Middle frontal gyrus (tissue), 1 donor: ENCODE results near the gene ACADM.
"Not testable (repeated sequence)": the region's sequence is repeated elsewhere in the genome, so short reads cannot be mapped to it uniquely, and the experiment has no call there.

Experiments
- DNase-seq: peaks from one replicate; pipeline ENCODE4 v3.0.0-alpha.2; 2015; ENCODE audit warnings: low spot score; ENCODE audit errors: extremely low spot score

The ACADM gene

DNA sequence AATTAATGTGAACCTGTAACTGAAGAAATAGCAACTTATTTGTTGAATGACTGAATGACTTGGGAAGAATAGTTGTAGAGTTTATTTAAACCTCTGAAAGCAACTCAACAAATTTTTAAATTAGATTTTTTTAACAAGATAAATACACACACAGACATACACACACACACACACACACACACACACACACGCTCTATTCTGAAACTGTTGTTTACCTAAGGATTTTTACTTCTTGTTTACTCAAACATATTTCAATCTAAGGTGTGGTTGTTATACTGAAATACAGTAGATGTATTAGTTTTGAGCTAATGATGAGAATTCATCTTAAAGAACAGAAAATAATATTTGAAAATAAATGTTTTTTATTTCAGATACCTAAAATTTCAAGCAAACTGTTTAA lies 11.5 kb downstream of the ACADM start:
- DNase-seq, result no peak

GRCh38 chr1:75742047-75742625 lies 17.6 kb downstream of the ACADM start:
- no peak for DNase-seq

DNA sequence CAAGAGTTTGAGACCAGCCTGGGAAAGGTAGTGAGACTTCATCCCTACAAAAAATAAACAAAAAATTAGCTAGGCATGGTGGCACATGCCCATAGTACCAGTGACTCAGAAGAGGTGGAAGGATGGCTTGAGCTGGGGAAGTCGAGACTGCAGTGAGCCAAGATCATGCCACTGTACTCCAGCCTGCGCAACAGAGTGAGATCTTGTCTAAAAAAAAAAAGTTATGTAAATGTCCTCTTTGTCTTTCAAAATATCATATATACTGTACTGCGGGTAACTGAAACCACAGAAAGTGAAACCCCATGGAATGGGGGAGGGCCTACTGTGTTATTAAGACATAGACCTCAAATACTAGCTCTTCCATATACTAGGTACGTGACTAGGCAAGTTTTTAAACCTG lies 20.8 kb downstream of the ACADM start:
- no peak for DNase-seq

- DNase-seq, result not testable (repeated sequence)
Measured at GRCh38 chr1:75757210-75757609, 32.7 kb downstream of the ACADM start.

GRCh38 chr1:75758543-75758942 lies 34.0 kb downstream of the ACADM start:
- DNase-seq, result not testable (repeated sequence)

DNA sequence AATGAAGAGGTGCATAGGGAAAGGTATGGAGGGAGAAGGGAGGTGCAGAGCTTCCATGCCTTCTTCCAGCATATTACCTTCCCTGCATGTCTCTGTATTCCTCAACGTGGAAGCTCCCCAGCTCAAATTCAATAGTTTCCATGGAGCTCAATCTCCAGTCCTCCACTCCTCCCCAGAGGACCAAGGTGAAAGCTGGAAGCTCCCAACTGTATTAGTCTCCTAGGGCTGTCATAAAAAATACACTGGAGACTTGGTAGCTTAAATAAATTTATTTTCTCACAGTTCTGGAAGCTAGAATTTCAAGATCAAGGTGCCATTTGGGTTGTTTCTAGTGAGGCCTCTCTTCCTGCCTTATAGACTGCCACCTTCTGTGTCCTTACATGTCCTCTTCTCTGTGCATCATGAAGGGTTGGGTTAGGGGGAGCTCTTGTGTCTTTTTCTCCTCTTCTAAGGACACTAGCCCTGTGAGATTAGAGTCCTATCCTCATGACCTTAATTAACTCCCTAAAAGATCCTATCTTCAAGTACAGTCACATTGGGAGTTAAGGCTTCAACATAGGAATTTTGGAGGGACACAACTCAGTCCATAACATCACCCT lies 39.6 kb downstream of the ACADM start:
- DNase-seq, result no peak

DNA sequence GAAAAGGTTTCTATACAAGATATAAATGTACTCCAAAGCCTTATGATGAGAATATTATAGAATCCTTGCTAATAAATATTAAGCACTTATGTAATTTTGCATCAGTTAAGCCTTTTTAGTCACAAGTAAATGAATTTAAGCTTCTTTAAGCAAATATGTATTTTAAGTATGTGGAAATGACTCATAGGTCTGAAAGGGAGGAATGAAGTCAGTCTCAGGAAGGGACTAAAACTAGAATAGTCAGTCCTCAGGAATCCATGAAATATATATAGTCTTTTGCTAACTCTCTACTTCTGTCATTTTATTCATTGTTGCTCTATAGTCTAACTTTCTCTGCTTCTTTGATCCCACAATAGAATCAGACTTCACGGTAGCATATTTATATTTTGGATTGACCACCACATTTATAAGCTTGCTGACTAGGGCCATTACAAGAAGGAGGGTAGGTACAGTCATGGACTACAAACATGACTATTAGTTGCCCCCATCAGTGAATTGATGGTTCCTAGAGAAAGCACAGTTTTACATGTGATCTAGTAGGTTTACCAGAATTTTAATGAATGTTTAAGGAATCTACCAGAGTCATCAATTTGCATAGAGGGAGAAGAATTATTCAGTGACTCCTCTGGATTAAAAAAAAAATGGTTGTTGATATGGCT lies 41.3 kb downstream of the ACADM start:
- DNase-seq, result no peak

- no peak for DNase-seq
Measured at GRCh38 chr1:75768016-75768415, 43.5 kb downstream of the ACADM start.

DNA sequence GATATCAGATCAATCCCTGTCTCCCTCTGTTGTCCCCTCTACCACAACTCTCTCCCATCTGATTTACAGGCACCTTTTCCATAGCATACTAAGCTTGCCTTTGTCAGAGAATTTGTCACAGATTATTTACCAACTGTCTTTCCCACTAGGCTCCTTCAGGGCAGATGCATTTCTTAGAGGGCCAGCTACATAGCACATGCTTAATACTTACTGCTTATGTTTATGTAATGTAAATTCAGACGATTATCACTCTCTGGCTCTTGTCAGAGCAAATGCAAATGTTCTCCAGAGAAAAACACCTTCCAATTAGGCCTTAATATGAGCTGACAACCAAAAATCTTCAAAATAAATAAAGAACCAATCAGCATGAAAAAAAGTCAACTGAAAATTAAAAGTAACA lies 46.3 kb downstream of the ACADM start:
- DNase-seq, result no peak

DNA sequence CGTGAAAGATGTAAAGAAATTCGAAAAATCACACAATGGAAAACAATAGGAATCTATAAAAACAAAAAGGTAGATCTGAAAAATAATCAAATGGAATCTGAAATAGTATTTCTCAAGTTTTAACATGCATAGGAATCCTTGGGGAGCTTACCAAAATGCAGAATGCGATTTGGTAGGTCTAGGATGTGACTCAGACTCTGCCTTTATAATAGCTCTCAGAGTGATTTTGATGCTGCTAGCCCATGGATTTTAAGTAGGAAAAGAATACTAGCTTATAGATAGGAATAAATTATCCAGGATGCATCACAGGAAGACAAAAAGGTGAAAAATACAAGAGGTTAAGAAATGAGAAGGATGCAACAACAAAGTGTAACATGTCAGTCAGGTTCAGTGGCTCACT lies 47.5 kb downstream of the ACADM start:
- DNase-seq, result no peak

DNA sequence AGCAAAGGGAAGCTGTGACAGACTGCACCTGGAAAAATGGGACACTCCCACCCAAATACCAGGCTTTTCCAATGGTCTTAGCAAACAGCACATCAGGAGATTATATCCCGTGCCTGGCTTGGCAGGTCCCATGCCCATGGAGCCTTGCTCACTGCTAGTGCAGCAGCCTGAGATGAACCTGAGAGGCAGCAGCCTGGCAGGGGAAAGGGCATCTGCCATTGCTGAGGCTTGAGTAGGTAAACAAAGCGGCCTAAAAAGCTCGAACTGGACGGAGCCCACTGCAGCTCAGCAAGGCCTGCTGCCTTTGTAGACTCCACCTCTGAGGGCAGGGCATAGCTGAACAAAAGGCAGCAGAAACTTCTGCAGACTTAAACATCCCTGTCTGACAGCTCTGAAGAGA lies 53.3 kb downstream of the ACADM start:
- DNase-seq, result not testable (repeated sequence)

GRCh38 chr1:75778694-75779093 lies 54.2 kb downstream of the ACADM start:
- DNase-seq, result not testable (repeated sequence)

DNA sequence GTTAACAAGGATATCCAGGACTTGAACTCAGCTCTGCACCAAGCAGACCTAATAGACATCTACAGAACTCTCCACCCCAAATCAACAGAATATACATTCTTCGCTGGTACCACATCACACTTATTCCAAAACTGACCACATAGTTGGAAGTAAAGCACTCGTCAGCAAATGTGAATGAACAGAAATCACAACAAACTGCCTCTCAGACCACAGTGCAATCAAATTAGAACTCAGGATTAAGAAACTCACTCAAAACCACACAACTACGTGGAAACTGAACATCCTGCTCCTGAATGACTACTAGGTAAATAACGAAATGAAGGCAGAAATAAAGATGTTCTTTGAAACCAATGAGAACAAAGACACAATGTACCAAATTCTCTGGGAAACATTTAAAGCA lies 55.7 kb downstream of the ACADM start:
- not testable (repeated sequence) for DNase-seq

- DNase-seq, result not testable (repeated sequence)
Measured at GRCh38 chr1:75783920-75784319, 59.4 kb downstream of the ACADM start.

- DNase-seq, result no peak
Measured at GRCh38 chr1:75785320-75785982, 60.9 kb downstream of the ACADM start.

GRCh38 chr1:75785983-75786853 lies 61.7 kb downstream of the ACADM start, which contains the start of gene RABGGTB:
RABGGTB (plus strand) TSS chr1:75786256; CDS start chr1:75786272, 16 bp downstream.
- DNase-seq, result peak; percentile 91

- no peak for DNase-seq
Measured at GRCh38 chr1:75786901-75787493, 62.5 kb downstream of the ACADM start.

DNA sequence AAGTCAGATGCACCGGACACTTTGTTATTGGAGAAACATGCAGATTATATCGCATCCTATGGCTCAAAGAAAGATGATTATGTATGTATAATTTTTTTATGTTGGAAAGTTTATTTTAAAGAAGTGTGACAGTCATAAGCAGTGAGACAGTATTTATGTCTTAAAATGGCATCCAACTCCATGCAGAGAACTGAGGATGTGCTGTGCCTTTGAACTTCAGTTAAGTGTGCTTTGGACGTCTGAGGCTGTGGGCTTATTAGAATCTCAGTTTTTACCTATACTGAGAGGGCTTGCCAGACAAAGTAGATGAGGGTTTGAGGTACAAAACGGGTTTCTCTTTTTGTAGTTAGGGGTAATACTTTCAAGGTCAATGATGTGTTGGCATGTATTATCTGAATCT lies 63.0 kb downstream of the ACADM start:
- no peak for DNase-seq

DNA sequence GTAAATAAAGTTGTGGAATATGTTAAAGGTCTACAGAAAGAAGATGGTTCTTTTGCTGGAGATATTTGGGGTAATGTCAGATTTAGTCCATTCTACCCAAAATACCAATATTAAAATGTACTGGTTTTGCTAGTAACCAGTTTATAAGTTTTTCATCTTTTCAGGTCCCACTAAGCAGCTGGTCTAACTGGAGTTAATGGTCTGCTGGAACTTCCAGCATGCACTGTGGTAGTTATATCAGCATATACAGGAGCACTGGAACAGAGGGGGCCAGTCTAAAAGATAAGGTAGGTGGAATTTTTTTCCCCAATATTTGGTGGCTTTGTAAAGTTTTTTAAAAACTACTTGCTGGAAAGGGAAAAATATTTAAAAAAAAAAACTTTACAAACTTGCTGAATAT lies 65.5 kb downstream of the ACADM start:
- no peak for DNase-seq

GRCh38 chr1:75791022-75791421 lies 66.5 kb downstream of the ACADM start:
- no peak for DNase-seq

DNA sequence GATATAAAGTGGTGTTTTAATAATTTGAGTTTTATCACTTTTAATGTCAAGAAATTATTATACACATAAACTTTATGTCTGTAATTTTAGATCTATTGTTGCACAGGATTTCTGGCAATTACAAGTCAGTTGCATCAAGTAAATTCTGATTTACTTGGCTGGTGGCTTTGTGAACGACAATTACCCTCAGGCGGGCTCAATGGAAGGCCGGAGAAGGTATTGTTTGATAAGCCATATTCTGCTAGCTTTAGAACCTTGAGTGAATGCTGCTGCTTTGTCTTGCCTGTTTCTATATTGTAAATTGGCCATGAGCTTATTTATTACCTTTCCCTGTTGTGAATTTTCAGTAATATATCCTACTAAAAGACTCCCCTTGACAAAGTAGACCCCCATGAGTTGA lies 67.6 kb downstream of the ACADM start:
- DNase-seq, result no peak
